Mesenchymal stem cell (in vitro differentiated cells and primary cell): ENCODE data around the gene TMCO4.

ENCODE experiments used
- DNase-seq: peaks from one replicate; pipeline ENCODE4 v3.0.0-alpha.2; 2013
- H2AFZ ChIP-seq: one replicate; pipeline ENCODE4 v1.6.1; 2013; ENCODE audit warnings: low read depth, mild to moderate bottlenecking, control low read depth, inconsistent platforms, low read length, moderate library complexity
- H2AK5ac ChIP-seq: 2 replicates; pipeline ENCODE4 v1.6.1; 2013; ENCODE audit warnings: low read length, moderate library complexity, mild to moderate bottlenecking, inconsistent platforms; ENCODE audit not compliant: severe bottlenecking
- H2BK120ac ChIP-seq: one replicate; pipeline ENCODE4 v1.6.1; 2013; ENCODE audit warnings: low read depth, mild to moderate bottlenecking, inconsistent platforms, low read length, moderate library complexity
- H2BK12ac ChIP-seq, 2 experiments: one replicate each; pipeline ENCODE4 v1.6.1; 2013; ENCODE audit warnings: inconsistent platforms in 2 of 2, low read length in 2 of 2, mild to moderate bottlenecking in 2 of 2, moderate library complexity in 2 of 2, control low read depth in 1 of 2
- H2BK15ac ChIP-seq: one replicate; pipeline ENCODE4 v1.6.1; 2013; ENCODE audit warnings: mild to moderate bottlenecking, low read depth, inconsistent platforms; ENCODE audit not compliant: poor library complexity, severe bottlenecking
- H2BK5ac ChIP-seq: 2 replicates; pipeline ENCODE4 v1.6.1; 2013; ENCODE audit warnings: low read depth, mild to moderate bottlenecking, low read length, control low read depth, inconsistent platforms; ENCODE audit not compliant: poor library complexity, severe bottlenecking
- H3K14ac ChIP-seq, 2 experiments: one replicate each; pipeline ENCODE4 v1.6.1; 2013; ENCODE audit warnings: inconsistent platforms in 2 of 2, low read length in 2 of 2, control low read depth in 1 of 2, mild to moderate bottlenecking in 1 of 2, moderate library complexity in 1 of 2
- H3K18ac ChIP-seq, 2 experiments: one replicate each; pipeline ENCODE4 v1.6.1; 2013; ENCODE audit warnings: inconsistent platforms in 2 of 2, low read length in 2 of 2, control low read depth in 1 of 2, low read depth in 1 of 2, mild to moderate bottlenecking in 1 of 2
- H3K23ac ChIP-seq, 2 experiments: one replicate each; pipeline ENCODE4 v1.6.1; 2013; ENCODE audit warnings: inconsistent platforms in 2 of 2, low read length in 2 of 2, mild to moderate bottlenecking in 2 of 2, moderate library complexity in 2 of 2, control low read depth in 1 of 2
- H3K27ac ChIP-seq: 2 replicates; pipeline ENCODE4 v1.5.1; 2013; ENCODE audit warnings: mild to moderate bottlenecking, moderate library complexity, low read length, control low read depth, inconsistent platforms; ENCODE audit not compliant: poor library complexity, severe bottlenecking
- H3K27me3 ChIP-seq, 2 experiments: 2 replicates each; pipeline versions ENCODE4 v1.6.1 to v1.7.0; 2013; ENCODE audit warnings: low read length in 2 of 2, mild to moderate bottlenecking in 2 of 2, moderate library complexity in 2 of 2, control low read depth in 1 of 2, inconsistent platforms in 1 of 2; ENCODE audit not compliant: control insufficient read depth in 1 of 2, insufficient read depth in 1 of 2
- H3K36me3 ChIP-seq, 2 experiments: 2 replicates each; pipeline versions ENCODE4 v1.6.1 to v1.7.0; 2013; ENCODE audit warnings: low read length in 2 of 2, control low read depth in 1 of 2, inconsistent platforms in 1 of 2, low read depth in 1 of 2, mild to moderate bottlenecking in 1 of 2; ENCODE audit not compliant: insufficient read depth in 2 of 2, control insufficient read depth in 1 of 2
- H3K4ac ChIP-seq, 2 experiments: one replicate each; pipeline ENCODE4 v1.6.1; 2013; ENCODE audit warnings: inconsistent platforms in 2 of 2, low read length in 2 of 2, mild to moderate bottlenecking in 2 of 2, moderate library complexity in 2 of 2, control low read depth in 1 of 2, low read depth in 1 of 2
- H3K4me1 ChIP-seq: 2 replicates; pipeline ENCODE4 v1.6.1; 2013; ENCODE audit warnings: low read depth, low read length, control low read depth; ENCODE audit not compliant: control insufficient read depth, insufficient read depth
- H3K4me2 ChIP-seq: 2 replicates; pipeline ENCODE4 v1.6.1; 2013; ENCODE audit warnings: low read length, mild to moderate bottlenecking, inconsistent platforms; ENCODE audit not compliant: poor library complexity, severe bottlenecking
- H3K4me3 ChIP-seq, 2 experiments: 2 replicates each; pipeline versions ENCODE4 v1.5.1 to v1.7.0; 2013; ENCODE audit warnings: low read length in 2 of 2, mild to moderate bottlenecking in 2 of 2, control low read depth in 1 of 2, low read depth in 1 of 2; ENCODE audit not compliant: insufficient read depth in 1 of 2
- H3K79me1 ChIP-seq: replicated peaks from 2 replicates; pipeline ENCODE4 v1.6.1; 2013; ENCODE audit warnings: mild to moderate bottlenecking, control low read depth, low read length, inconsistent platforms; ENCODE audit not compliant: poor library complexity, severe bottlenecking
- H3K9ac ChIP-seq: 2 replicates; pipeline ENCODE4 v1.7.0; 2013; ENCODE audit warnings: mild to moderate bottlenecking, low read length, moderate library complexity
- H3K9me3 ChIP-seq: 2 replicates; pipeline ENCODE4 v1.7.0; 2013; ENCODE audit warnings: mild to moderate bottlenecking, low read length; ENCODE audit not compliant: control insufficient read depth
- H4K8ac ChIP-seq: one replicate; pipeline ENCODE4 v1.6.1; 2013; ENCODE audit warnings: inconsistent platforms, mild to moderate bottlenecking, low read length, moderate library complexity
- H4K91ac ChIP-seq: one replicate; pipeline ENCODE4 v1.6.1; 2013; ENCODE audit warnings: mild to moderate bottlenecking, low read length, inconsistent platforms
- whole genome bisulfite sequencing: methylation state at CpG from one replicate; pipeline ENCODE4 v1.1.7; 2013; ENCODE audit warnings: mixed read lengths; 5-methylcytosine and 5-hydroxymethylcytosine counted together

TMCO4 gene

GRCh38 chr1:19738669-19739068 is 61.0 kb downstream of the TMCO4 start:
- H2AFZ ChIP-seq = no peak overlapping the region
- H2BK5ac ChIP-seq = no peak overlapping the region
- no peak for DNase-seq
- H3K79me1 ChIP-seq = no peaks in the 10 kb centered on the region
- H3K18ac ChIP-seq = no peak overlapping the region
- H4K8ac ChIP-seq = no peak overlapping the region
- H4K91ac ChIP-seq = no peak overlapping the region
- no peak overlapping the region for H3K27ac ChIP-seq
- no peak overlapping the region for H3K4me3 ChIP-seq
- H2BK15ac ChIP-seq = no peak overlapping the region
- H3K23ac ChIP-seq = no peak overlapping the region
- peaks cover 9% of the 10 kb centered on the region for H3K9me3 ChIP-seq
- no peak overlapping the region for H3K14ac ChIP-seq
- 96% methylated on average over 2 of the region's 2 CpGs for WGBS
- no peak overlapping the region for H2BK12ac ChIP-seq
- no peak overlapping the region for H3K4ac ChIP-seq
- no peaks in the 10 kb centered on the region for H3K27me3 ChIP-seq
- H3K4me2 ChIP-seq = no peak overlapping the region
- H2AK5ac ChIP-seq = no peak overlapping the region
- no peak overlapping the region for H3K9ac ChIP-seq
- no peak overlapping the region for H2BK120ac ChIP-seq
- H3K4me1 ChIP-seq = peaks cover 32% of the 10 kb centered on the region
- peaks cover 19 to 38% of the 10 kb centered on the region in 2 experiments for H3K36me3 ChIP-seq

GRCh38 chr1:19738076-19738475 is 61.6 kb downstream of the TMCO4 start:
- no peaks in the 10 kb centered on the region for H3K27me3 ChIP-seq
- no peak overlapping the region for H3K23ac ChIP-seq
- no peak for DNase-seq
- no peak overlapping the region for H3K4ac ChIP-seq
- no peak overlapping the region for H2BK120ac ChIP-seq
- peaks cover 9% of the 10 kb centered on the region for H3K9me3 ChIP-seq
- no peak overlapping the region for H2BK15ac ChIP-seq
- H4K8ac ChIP-seq = no peak overlapping the region
- H3K14ac ChIP-seq = no peak overlapping the region
- H3K4me3 ChIP-seq = no peak overlapping the region
- H3K4me2 ChIP-seq = no peak overlapping the region
- H2AFZ ChIP-seq = no peak overlapping the region
- peaks cover 21 to 41% of the 10 kb centered on the region in 2 experiments for H3K36me3 ChIP-seq
- no peak overlapping the region for H2AK5ac ChIP-seq
- 85% methylated on average over 5 of the region's 5 CpGs for WGBS
- H3K9ac ChIP-seq = no peak overlapping the region
- peaks cover 32% of the 10 kb centered on the region for H3K4me1 ChIP-seq
- no peak overlapping the region for H2BK12ac ChIP-seq
- H3K27ac ChIP-seq = no peak overlapping the region
- H4K91ac ChIP-seq = no peak overlapping the region
- H3K79me1 ChIP-seq = no peaks in the 10 kb centered on the region
- no peak overlapping the region for H2BK5ac ChIP-seq
- no peak overlapping the region for H3K18ac ChIP-seq

GRCh38 chr1:19737104-19737825 is 62.5 kb downstream of the TMCO4 start:
- Histone ChIP-seq H3K27ac (no peak overlapping the region), H2BK12ac (no peak overlapping the region), H3K36me3 (peaks cover 19 to 41% of the 10 kb centered on the region in 2 experiments), H3K9ac (no peak overlapping the region), H3K4ac (no peak overlapping the region), H3K79me1 (no peaks in the 10 kb centered on the region), H3K18ac (no peak overlapping the region), H3K4me1 (peaks cover 32% of the 10 kb centered on the region), H2AK5ac (no peak overlapping the region), H2BK120ac (no peak overlapping the region), H3K23ac (no peak overlapping the region), H3K4me3 (no peak overlapping the region), H2BK5ac (no peak overlapping the region), H4K91ac (no peak overlapping the region), H3K4me2 (no peak overlapping the region), H4K8ac (no peak overlapping the region), H3K9me3 (peaks cover 9% of the 10 kb centered on the region), H2AFZ (no peak overlapping the region), H3K27me3 (no peaks in the 10 kb centered on the region), H3K14ac (no peak overlapping the region), H2BK15ac (no peak overlapping the region)
- 64% methylated on average over 8 of the region's 9 CpGs for WGBS
- DNase-seq = no peak

- DNase-seq = peak; percentile 37
- Histone ChIP-seq H2AFZ (no peak overlapping the region), H3K18ac (no peak overlapping the region), H3K27me3 (no peaks in the 10 kb centered on the region), H3K4me1 (peaks cover 32% of the 10 kb centered on the region), H3K36me3 (peaks cover 19 to 44% of the 10 kb centered on the region in 2 experiments), H3K27ac (no peak overlapping the region), H3K9me3 (peaks cover 11% of the 10 kb centered on the region), H3K79me1 (no peaks in the 10 kb centered on the region), H2BK120ac (no peak overlapping the region), H3K4me3 (peak overlapping the region in 1 of 2 experiments; percentile 47), H3K4ac (no peak overlapping the region), H3K14ac (no peak overlapping the region), H2BK5ac (no peak overlapping the region), H3K9ac (peak overlapping the region; percentile 15), H4K8ac (no peak overlapping the region), H3K4me2 (no peak overlapping the region), H2BK15ac (no peak overlapping the region), H2BK12ac (no peak overlapping the region), H4K91ac (no peak overlapping the region), H3K23ac (no peak overlapping the region), H2AK5ac (peak overlapping the region; percentile 67)
- WGBS = 91% methylated on average over 8 of the region's 10 CpGs
Observed at GRCh38 chr1:19735440-19736127, 64.1 kb downstream of the TMCO4 start.
